ENCODE measurements around the gene JAK1. TPM values are rescaled to one million over a fixed set of nuclear protein-coding genes. Genes with fewer than 3 reads are reported as not detected.

The JAK1 gene
- total RNA-seq, 1 experiment from 2014 or later, result 43.5 TPM

DNA sequence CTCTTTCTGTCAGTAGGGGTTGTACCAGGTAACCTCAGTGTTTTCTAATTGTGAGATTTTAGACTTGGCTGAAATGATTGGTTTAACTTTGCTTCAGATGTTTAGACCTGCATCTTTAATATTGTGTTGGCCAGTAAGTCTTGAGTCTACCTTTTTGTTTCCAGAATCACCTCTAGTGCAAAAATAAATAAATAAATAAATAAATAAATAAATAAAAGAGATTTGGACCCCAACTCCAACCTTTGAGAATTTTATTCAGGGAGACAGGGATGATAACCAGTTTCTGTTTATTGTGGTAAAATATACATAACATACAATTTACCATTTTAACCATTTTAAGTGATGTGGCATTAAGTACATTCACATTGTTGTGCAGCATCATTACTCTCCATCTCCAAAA, 157.0 kb downstream of the JAK1 start:
- in situ Hi-C loops (cut with HindIII; ENCODE audit: low pct_unique_long_range_greater_than_20kb, low sequenced_read_pairs), result loop anchor here (25.0 kb wide), 1 partner anchor 97 kb away; no protein-coding TSS in a partner anchor

DNA sequence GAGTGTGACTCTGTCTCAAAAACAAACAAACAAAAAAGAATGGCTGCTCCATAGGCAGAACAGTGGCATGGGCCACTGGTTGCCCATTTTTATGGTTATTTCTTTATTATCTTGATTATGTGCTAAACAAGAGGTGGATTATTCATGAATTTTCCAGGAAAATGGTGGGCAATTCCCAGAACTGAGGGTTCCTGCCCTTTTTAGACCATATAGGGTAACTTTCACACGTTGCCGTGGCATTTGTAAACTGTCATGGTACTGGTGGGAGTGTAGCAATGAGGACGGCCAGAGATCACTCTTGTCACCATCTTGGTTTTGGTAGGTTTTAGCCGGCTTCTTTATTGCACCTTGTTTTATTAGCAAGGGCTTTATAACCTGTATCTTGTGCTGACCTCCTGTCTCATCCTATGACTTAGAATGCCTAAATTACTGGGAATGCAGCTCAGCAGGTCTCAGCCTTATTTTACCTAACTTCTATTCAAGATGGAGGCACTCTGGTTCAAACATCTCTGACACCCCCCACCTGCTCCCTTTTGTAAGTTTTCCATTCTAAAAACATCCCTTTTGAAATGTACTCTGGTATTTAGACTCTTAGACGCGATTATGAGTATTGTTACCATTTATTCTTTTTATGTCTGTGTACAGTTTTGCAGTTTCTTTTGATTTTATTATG, 164.4 kb downstream of the JAK1 start:
- no peak for DNase-seq (ENCODE audit: low read depth, low spot score)
- in situ Hi-C loops (cut with HindIII; ENCODE audit: low pct_unique_long_range_greater_than_20kb, low sequenced_read_pairs), result loop anchor here (25.0 kb wide), 1 partner anchor 90 kb away; no protein-coding TSS in a partner anchor

More for the DNA sequence above, 157.0 kb downstream of the JAK1 start:
- no peak for DNase-seq (ENCODE audit: low read depth, low spot score)

DNA sequence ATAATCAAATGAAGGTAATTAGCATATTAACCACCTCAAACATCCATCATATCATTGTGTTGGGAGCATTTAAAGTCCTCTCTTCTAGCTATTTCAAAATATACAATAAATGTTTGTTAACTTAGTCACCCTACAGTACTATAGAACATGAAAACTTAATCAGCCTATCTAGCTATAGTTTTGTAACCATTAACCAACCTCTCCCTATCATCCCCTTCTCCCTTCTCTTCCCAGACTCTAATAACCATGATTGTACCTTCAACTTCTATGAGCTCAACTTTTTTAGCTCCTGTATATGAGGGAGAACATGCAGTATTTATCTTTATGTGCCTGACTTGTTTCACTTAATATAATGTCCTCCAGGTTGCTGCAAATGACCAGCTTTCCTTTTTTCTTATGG, 167.5 kb downstream of the JAK1 start:
- DNase-seq (ENCODE audit: low read depth, low spot score), result no peak
- in situ Hi-C loops (cut with HindIII; ENCODE audit: low pct_unique_long_range_greater_than_20kb, low sequenced_read_pairs), result no loop called here

DNA sequence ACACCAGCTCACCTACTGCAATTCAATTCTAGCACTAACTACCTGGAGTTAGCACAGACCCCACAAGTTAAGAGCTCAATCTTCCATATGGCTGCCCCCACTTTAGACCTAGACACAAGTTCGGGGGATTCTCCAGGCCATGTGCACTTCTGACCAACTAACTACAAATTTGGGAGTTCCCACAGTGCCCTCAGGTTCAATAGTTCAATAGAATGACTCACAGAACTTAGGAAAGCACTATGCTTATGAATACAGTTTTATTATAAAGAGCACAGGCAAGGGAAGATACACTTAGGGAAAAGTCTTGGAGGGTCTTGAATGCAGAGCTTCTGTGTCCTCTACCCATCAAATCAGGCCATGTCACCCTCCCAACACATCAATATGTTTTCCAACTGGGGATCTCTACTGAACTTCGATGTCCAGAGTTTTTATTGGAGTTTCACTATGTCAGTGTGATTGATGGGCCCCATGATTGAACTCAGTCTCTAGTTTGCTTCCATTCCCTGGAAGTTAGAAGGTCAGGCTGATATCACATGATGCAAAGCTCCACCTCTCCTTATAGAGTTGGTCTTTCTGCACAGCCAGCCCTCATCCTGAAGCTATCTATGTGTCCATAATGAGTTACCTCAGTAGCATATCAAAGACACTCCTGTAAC, 175.4 kb downstream of the JAK1 start:
- in situ Hi-C loops (cut with HindIII; ENCODE audit: low pct_unique_long_range_greater_than_20kb, low sequenced_read_pairs), result no loop called here
- no peak for DNase-seq (ENCODE audit: low read depth, low spot score)

Small RNA genes lying within 50 kb of the gene (small RNA-seq; reads per million reads assigned to genes)
- gene AL606517.2, result 0 reads per million in 2 experiments

Other genes starting within 250 kb of the JAK1 start
- gene RAVER2, start 221.5 kb downstream of the JAK1 start, total RNA-seq (2014; rRNA removed; shearing (Covaris generic)), result 10.8 and 11.4 TPM in 2 replicates
- 22.9 and 23.7 TPM in 2 replicates for gene AK4, start 181.7 kb upstream of the JAK1 start, total RNA-seq (2014; rRNA removed; shearing (Covaris generic))

All from SK-MEL-5 (cell line).